ENCODE measurements around the gene ATP6V0E1. TPM values are rescaled to one million over a fixed set of nuclear protein-coding genes. Genes with fewer than 3 reads are reported as not detected.
A peak's percentile ranks its signal among the peaks of the same experiment; 100 is the strongest.
"Not testable (repeated sequence)": the region's sequence is repeated elsewhere in the genome, so short reads cannot be mapped to it uniquely, and the experiment has no call there.

ATP6V0E1 gene
- total RNA-seq, 2 donors from 2014 or later, result 171 to 232 TPM

GRCh38 chr5:173014671-173015070, 31.1 kb downstream of the ATP6V0E1 start:
- 89% methylated on average over 4 of the region's 4 CpGs for WGBS
- no peaks in the 10 kb centered on the region for H3K36me3 ChIP-seq
- no peaks in the 10 kb centered on the region for H3K9me3 ChIP-seq
- TF ChIP-seq POLR2A (IDR thresholded peaks at IDR 0.05) (no peak), POLR2AphosphoS5 (IDR thresholded peaks at IDR 0.05) (no peak), CTCF (IDR thresholded peaks at IDR 0.05) (no peak)
- peaks cover 25% of the 10 kb centered on the region for H3K4me1 ChIP-seq (replicated peaks)
- intact Hi-C loops (cut with DNase I), result loop anchor here (5.0 kb wide), 1 partner anchor 43 kb away; the partner anchor contains the start of gene CREBRF
- H3K27ac ChIP-seq, result no peak overlapping the region
- no peak overlapping the region for H3K4me3 ChIP-seq
- DNase-seq (ENCODE audit: low spot score), result no peak
- H3K27me3 ChIP-seq (replicated peaks; ENCODE audit: insufficient read depth), result no peaks in the 10 kb centered on the region

- TF ChIP-seq POLR2A (IDR thresholded peaks at IDR 0.05) (no peak), POLR2AphosphoS5 (IDR thresholded peaks at IDR 0.05) (no peak), CTCF (IDR thresholded peaks at IDR 0.05) (no peak)
- Histone ChIP-seq H3K9me3 (no peaks in the 10 kb centered on the region), H3K4me1 (replicated peaks) (peaks cover 25% of the 10 kb centered on the region), H3K4me3 (no peak overlapping the region), H3K36me3 (no peaks in the 10 kb centered on the region), H3K27me3 (replicated peaks; ENCODE audit: insufficient read depth) (no peaks in the 10 kb centered on the region), H3K27ac (peak overlapping the region; percentile 60 to 81)
- no peak for DNase-seq (ENCODE audit: low spot score)
- intact Hi-C loops (cut with DNase I), result loop anchor here (5.0 kb wide), 1 partner anchor 42 kb away; the partner anchor contains the start of gene CREBRF
- 98% methylated on average over 2 of the region's 2 CpGs for WGBS
Observed at GRCh38 chr5:173015192-173015591, 31.6 kb downstream of the ATP6V0E1 start.

- H3K27ac ChIP-seq, result peak overlapping the region; percentile 60 to 81
- H3K27me3 ChIP-seq (replicated peaks; ENCODE audit: insufficient read depth), result no peaks in the 10 kb centered on the region
- no peak overlapping the region for H3K4me3 ChIP-seq
- 95% methylated on average over 13 of the region's 13 CpGs for WGBS
- no peak for DNase-seq (ENCODE audit: low spot score)
- H3K4me1 ChIP-seq (replicated peaks), result peaks cover 25% of the 10 kb centered on the region
- no peaks in the 10 kb centered on the region for H3K9me3 ChIP-seq
- no peaks in the 10 kb centered on the region for H3K36me3 ChIP-seq
- intact Hi-C loops (cut with DNase I), result loop anchor here (5.0 kb wide), 1 partner anchor 41 kb away; the partner anchor contains the start of gene CREBRF
- TF ChIP-seq POLR2A (IDR thresholded peaks at IDR 0.05), result no peak
- TF ChIP-seq POLR2AphosphoS5 (IDR thresholded peaks at IDR 0.05), result no peak
- no peak for TF ChIP-seq CTCF (IDR thresholded peaks at IDR 0.05)
Observed at GRCh38 chr5:173015598-173016455, 32.3 kb downstream of the ATP6V0E1 start.

GRCh38 chr5:173016598-173017046, 33.1 kb downstream of the ATP6V0E1 start:
- no peaks in the 10 kb centered on the region for H3K27me3 ChIP-seq (replicated peaks; ENCODE audit: insufficient read depth)
- intact Hi-C loops (cut with DNase I), result loop anchor here (5.0 kb wide), 1 partner anchor 41 kb away; the partner anchor contains the start of gene CREBRF
- no peaks in the 10 kb centered on the region for H3K36me3 ChIP-seq
- peak; percentile 30 for DNase-seq (ENCODE audit: low spot score)
- H3K9me3 ChIP-seq, result no peaks in the 10 kb centered on the region
- peak overlapping the region; percentile 60 to 81 for H3K27ac ChIP-seq
- TF ChIP-seq CTCF (IDR thresholded peaks at IDR 0.05) (no peak), POLR2AphosphoS5 (IDR thresholded peaks at IDR 0.05) (peak; percentile 73)
- WGBS, result 19% methylated on average over 4 of the region's 4 CpGs
- H3K4me1 ChIP-seq (replicated peaks), result peaks cover 21% of the 10 kb centered on the region
- no peak overlapping the region for H3K4me3 ChIP-seq

- not testable (repeated sequence) for DNase-seq (ENCODE audit: low spot score); H3K4me3 ChIP-seq; H3K27me3 ChIP-seq (replicated peaks; ENCODE audit: insufficient read depth); H3K36me3 ChIP-seq; H3K9me3 ChIP-seq
- WGBS, result 91% methylated on average over 15 of the region's 15 CpGs
- H3K4me1 ChIP-seq (replicated peaks), result peaks cover 17% of the 10 kb centered on the region
- intact Hi-C loops (cut with DNase I), result loop anchor here (5.0 kb wide), 1 partner anchor 40 kb away; the partner anchor contains the start of gene CREBRF
- peak overlapping the region; percentile 60 to 81 for H3K27ac ChIP-seq
Observed at GRCh38 chr5:173017087-173017486, 33.5 kb downstream of the ATP6V0E1 start.

Data from prostate gland (tissue), 2 donors.